Vagina (tissue), 2 donors: ENCODE measurements around the gene SV2B.

Experiments
- POLR2A ChIP-seq, 2 donors: fragments of 450-650 bp; IDR thresholded peaks; one replicate each; pipeline ENCODE4 v1.6.1; 2017; ENCODE audit warnings: antibody characterized with exemption in 2 of 2, mild to moderate bottlenecking in 2 of 2, moderate library complexity in 2 of 2
- POLR2AphosphoS5 ChIP-seq, 2 donors: sonication (generic); formaldehyde crosslinking; IDR thresholded peaks; one replicate each; pipeline ENCODE4 v1.9.0; 2017; ENCODE audit warnings: antibody characterized with exemption in 2 of 2, mild to moderate bottlenecking in 2 of 2, low read depth in 1 of 2; ENCODE audit not compliant: insufficient read depth in 1 of 2

DNA sequence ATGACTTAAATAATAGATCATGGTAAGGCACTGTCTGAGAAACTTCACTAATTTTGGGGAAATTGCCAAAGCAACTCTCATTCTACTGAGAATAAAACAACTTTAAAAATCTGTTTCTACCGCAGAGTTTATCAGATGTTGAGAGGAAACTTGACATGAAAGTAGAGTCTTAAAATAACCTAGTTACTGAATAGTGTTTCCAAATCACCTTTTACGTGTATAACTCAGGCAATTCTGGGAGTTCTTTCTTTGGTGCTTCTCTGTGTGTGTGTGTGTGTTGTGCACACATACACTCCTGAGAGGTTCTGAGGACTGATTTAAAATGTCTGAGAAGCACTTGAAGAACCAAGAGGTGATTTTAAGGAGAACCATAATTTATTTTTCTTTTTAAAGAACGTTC, 236.6 kb downstream of the SV2B start:
- TF ChIP-seq POLR2AphosphoS5 (IDR thresholded peaks at IDR 0.05; ENCODE audit: insufficient read depth in 1 of 2, low read depth in 1 of 2) (no peak), POLR2A (IDR thresholded peaks at IDR 0.05) (no peak)
